SH-SY5Y (cell line): Measurements from ENCODE around the gene ANKRD34C.

ENCODE experiments used
- GATA2 ChIP-seq: IDR thresholded peaks from 2 replicates; pipeline ENCODE4 v1.6.1; 2011; ENCODE audit warnings: mild to moderate bottlenecking, low read depth, low read length
- GATA3 ChIP-seq: IDR thresholded peaks from 2 replicates; pipeline ENCODE4 v1.6.1; 2011; ENCODE audit warnings: low read depth, mild to moderate bottlenecking, low read length, moderate library complexity

The ANKRD34C gene

GRCh38 chr15:79282371-79283251, at the start of gene ANKRD34C:
ANKRD34C (plus strand) TSS chr15:79282722; CDS start chr15:79293285, 10,563 bp downstream.
- TF ChIP-seq GATA3 (no peak), GATA2 (peak; percentile 43; the same call in 1 of the 2 replicates)

DNA sequence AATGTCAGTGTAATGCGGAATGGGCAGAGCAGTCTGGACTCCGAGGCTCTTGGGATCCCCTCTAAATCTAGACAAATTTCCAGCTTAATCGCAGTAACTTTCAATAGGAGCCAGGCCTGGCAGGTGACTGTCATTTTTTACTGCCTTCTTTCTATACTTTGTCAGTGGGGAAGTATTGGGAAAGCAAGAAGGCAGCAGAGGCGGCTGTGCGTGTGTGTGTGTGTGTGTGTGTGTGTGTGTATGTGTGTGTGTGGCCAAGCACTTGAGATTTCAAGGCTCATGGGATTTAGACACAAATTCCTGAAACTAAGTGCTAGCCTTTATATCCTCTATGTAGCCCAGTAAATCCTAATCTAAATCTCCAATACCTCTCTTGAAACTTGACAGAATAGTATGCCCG, 49.3 kb upstream of the ANKRD34C start:
- TF ChIP-seq GATA3 (no peak), GATA2 (no peak)

GRCh38 chr15:79240036-79240435, 42.5 kb upstream of the ANKRD34C start:
- TF ChIP-seq GATA2, result no peak
- TF ChIP-seq GATA3, result no peak

DNA sequence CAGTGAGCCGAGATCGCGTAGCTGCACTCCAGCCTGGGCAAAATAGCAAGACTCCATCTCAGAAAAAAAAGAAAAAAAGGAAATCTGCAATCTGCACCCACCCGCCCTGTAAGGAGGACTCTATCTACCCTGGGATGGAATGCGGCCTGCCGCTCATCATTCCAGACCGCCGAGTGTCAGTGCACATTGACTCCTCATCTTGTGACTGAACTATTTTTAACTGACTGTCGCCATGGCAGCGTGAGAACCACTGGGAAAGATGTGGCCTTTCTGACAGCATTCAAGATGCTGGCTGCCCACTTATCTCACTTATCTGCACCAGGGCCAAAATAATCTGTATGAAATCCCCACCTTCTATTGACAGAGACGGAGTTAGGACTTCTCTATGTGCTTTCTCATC, 38.8 kb upstream of the ANKRD34C start:
- TF ChIP-seq GATA2, result no peak
- no peak for TF ChIP-seq GATA3

DNA sequence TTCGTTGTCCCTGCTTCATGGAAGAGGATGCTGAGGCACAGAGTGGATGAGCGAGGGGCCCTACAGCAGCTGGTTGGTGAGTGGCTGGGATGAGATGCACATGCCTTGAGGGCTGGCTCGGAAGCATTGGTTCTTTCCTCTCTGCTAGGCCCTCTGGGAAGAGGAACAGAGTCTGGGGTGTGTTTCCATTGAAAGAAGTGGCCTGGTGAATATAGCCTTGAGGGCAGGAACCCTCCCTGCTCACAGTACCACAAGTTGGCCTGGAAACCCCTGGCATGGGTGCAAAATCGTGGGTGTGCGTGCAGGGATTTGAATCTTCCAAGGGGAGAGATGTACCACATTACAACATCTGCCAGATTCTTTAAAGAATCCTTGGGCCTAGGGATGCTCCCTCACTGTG, 37.6 kb upstream of the ANKRD34C start:
- TF ChIP-seq GATA2 (no peak), GATA3 (no peak)

GRCh38 chr15:79248183-79248582, 34.3 kb upstream of the ANKRD34C start:
- TF ChIP-seq GATA3 (no peak), GATA2 (no peak)

DNA sequence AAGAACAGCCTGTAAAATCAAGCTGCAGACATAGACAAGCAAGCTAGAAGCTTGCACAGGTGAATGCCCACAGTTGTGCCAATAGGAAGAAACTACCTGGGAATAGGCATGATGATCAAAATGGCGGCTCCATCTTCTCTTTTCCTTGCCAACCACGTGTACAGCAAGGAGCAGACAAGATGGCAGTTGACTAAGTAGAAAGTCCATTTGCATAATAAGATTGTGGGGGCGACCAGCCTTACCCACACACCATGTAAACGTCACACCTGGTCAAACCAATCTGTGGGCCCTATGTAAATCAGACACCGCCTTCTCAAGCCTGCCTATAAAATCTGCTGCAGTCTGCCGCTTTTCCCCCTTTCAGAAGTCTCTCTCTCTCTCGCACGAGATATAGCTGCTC, 25.1 kb upstream of the ANKRD34C start:
- TF ChIP-seq GATA3 (no peak), GATA2 (no peak)

DNA sequence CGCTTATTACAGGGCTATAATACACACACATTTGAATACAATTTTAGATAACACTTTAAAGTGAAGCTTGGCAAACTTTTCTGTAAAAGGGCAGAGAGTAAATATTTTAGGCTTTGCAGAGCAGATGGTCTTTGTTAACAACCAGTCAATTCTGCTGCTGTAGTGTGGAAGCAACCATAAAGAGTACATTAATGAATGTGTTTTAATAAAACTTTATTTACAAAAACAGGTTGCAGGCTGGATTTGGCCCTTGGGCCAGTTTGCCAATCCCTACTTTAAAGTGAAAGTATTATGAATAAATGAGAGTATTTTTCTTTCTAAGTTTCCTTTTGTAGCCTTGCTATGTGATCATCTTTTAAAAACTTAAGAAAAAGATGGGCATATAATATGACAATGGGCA, 20.7 kb upstream of the ANKRD34C start:
- TF ChIP-seq GATA2 (no peak), GATA3 (no peak)

DNA sequence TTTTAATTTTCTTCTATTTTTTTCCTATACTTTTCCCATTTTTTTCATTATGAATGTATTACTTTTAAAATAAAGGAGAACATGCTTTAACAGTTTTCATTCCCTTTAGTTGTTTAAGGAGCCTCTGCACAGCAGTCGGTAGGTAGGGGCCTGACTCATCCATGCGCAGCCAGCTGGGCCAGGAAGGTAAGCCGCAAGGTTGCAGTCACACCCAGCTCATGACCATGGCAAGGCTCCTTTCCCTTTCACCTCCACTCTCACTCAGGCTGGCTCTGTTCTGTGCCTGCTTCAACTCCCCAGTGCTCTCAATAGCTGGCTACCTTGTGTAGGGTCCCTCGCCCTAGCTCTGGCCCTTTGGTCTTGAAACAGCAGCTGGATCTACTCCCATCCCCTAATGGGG, 17.4 kb upstream of the ANKRD34C start:
- TF ChIP-seq GATA3 (no peak), GATA2 (no peak)

GRCh38 chr15:79265987-79266579, 16.4 kb upstream of the ANKRD34C start:
- TF ChIP-seq GATA2, result no peak
- no peak for TF ChIP-seq GATA3

DNA sequence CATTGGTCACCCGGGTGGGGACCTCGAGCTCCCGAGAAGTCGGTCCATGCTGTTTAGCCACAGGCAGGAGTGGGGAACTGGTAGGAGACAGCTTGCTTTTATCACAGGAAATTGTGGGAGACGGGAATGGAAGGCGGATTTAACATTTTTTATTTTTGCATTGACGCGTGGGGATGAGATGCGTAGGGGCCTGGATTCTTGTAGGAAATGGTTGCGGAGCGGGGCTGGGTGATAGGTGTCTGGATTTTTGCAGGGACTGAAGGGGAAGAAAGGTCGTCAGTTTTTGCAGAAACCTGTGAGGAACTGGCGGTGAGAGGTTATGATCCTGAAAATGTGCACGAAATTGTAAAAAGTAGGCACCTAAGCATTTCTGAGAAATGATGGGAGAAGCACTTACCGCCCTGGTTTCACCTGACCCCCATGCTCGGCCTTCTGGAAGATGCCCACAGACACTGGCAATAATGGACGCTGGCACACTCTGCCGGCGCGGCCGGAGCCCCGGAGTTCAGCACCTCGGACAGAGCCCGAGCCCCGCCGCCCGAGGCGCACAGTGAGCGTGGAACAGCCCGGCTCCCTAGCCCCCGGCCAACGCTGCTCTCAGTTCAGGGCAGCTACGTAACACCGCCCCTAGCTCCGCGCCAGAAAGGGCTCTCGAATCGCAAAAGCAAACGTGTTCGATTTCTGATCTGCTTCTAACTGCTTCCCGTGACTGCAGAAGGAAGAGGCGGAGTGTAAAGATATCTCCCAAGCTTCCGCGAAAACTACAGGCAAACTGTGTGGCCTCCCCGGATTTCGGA, 928 bp downstream of the ANKRD34C start:
- TF ChIP-seq GATA3 (no peak), GATA2 (no peak)

- TF ChIP-seq GATA3, result no peak
- no peak for TF ChIP-seq GATA2
These were observed 8.2 kb downstream of the ANKRD34C start for GRCh38 chr15:79290642-79291275.

DNA sequence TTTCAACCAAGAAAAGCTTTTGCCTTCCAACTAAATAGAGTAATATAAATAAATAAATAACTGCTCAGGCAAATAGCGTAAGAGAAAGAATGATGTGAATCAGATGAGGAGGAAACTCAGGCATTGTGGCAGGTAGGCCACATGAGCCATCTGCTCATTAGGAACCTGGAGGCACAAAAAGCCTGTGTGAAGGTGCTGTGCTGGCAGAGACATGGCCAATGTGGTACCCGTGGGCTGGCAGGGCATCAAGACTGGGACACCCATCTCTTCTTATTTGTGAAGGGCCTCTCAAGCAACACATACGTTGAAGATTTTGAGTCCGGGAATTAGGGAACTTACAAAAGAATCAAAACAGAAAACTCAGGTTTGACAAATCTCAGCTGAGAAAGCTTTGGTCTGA, 9.5 kb downstream of the ANKRD34C start:
- TF ChIP-seq GATA3 (no peak), GATA2 (no peak)

DNA sequence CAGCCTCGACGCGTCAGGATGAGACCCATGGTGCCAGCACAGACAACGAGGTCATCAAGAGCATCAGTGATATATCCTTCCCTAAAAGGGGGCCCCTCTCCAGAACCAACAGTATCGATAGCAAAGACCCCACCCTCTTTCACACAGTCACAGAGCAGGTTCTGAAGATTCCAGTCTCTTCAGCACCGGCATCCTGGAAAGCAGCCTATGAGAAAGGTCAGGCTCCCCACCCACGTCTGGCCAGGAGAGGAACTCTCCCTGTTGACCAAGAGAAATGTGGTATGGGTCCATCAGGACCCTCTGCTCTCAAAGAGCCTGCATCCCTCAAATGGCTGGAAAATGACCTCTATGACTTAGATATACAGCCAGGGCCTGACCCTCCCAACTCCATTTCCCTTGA, 11.6 kb downstream of the ANKRD34C start:
- TF ChIP-seq GATA2 (no peak), GATA3 (no peak)
